SK-N-SH treated with all-trans-retinoic acid at 6 μM for 48 hours (cell line): ENCODE measurements around the gene BIRC5.

ENCODE experiments used
- ATAC-seq: fragments of 200-7000 bp; cut with Tn5 transposase; 3 replicates; pipeline ENCODE4 v1.9.1; 2020; ENCODE audit warnings: mild to moderate bottlenecking, moderate library complexity
- BACH2 ChIP-seq: fragments of 250-450 bp; sonication (Bioruptor Pico); IDR thresholded peaks from 2 replicates; pipeline ENCODE4 v1.9.0; 2021; ENCODE audit warnings: mild to moderate bottlenecking, borderline replicate concordance
- CSDC2 ChIP-seq: fragments of 250-450 bp; sonication (Bioruptor Pico); IDR thresholded peaks from 2 replicates; pipeline ENCODE4 v1.5.0; 2020; ENCODE audit warnings: mild to moderate bottlenecking, moderate library complexity
- CSRNP3 ChIP-seq: fragments of 250-450 bp; sonication (Bioruptor Pico); IDR thresholded peaks from 2 replicates; pipeline ENCODE4 v1.5.1; 2021; ENCODE audit warnings: mild to moderate bottlenecking, moderate library complexity
- ESRRG ChIP-seq: fragments of 250-450 bp; sonication (Bioruptor Pico); IDR thresholded peaks from 2 replicates; pipeline ENCODE4 v1.6.1; 2021; ENCODE audit warnings: mild to moderate bottlenecking
- GLIS3 ChIP-seq: fragments of 250-450 bp; sonication (Bioruptor Pico); IDR thresholded peaks from 2 replicates; pipeline ENCODE4 v1.5.0; 2020; ENCODE audit warnings: mild to moderate bottlenecking, moderate library complexity
- ISL1 ChIP-seq: fragments of 250-450 bp; sonication (Bioruptor Pico); IDR thresholded peaks from 2 replicates; pipeline ENCODE4 v2.1.2; 2022; ENCODE audit warnings: mild to moderate bottlenecking, moderate library complexity
- OSR1 ChIP-seq: fragments of 250-450 bp; sonication (Bioruptor Pico); IDR thresholded peaks from 2 replicates; pipeline ENCODE4 v1.8.0; 2022; ENCODE audit warnings: moderate library complexity, mild to moderate bottlenecking, inconsistent platforms
- PATZ1 ChIP-seq: fragments of 250-450 bp; sonication (Bioruptor Pico); IDR thresholded peaks from 2 replicates; pipeline ENCODE4 v1.8.0; 2020; ENCODE audit warnings: mild to moderate bottlenecking, moderate library complexity, borderline replicate concordance
- POU6F1 ChIP-seq: fragments of 250-450 bp; sonication (Bioruptor Pico); IDR thresholded peaks from 2 replicates; pipeline ENCODE4 v1.8.0; 2021; ENCODE audit warnings: low read depth, mild to moderate bottlenecking, moderate library complexity, borderline replicate concordance
- RARB ChIP-seq: fragments of 250-450 bp; sonication (Bioruptor Pico); IDR thresholded peaks from 2 replicates; pipeline ENCODE4 v1.8.0; 2021; ENCODE audit warnings: mild to moderate bottlenecking, moderate library complexity
- TCF4 ChIP-seq: fragments of 250-450 bp; sonication (Bioruptor Pico); IDR thresholded peaks from 2 replicates; pipeline ENCODE4 v1.8.0; 2021; ENCODE audit warnings: mild to moderate bottlenecking, moderate library complexity, borderline replicate concordance
- TOX ChIP-seq: fragments of 250-450 bp; sonication (Bioruptor Pico); IDR thresholded peaks from 2 replicates; pipeline ENCODE4 v1.8.0; 2021; ENCODE audit warnings: mild to moderate bottlenecking, moderate library complexity, borderline replicate concordance
- TSHZ2 ChIP-seq: fragments of 250-450 bp; sonication (Bioruptor Pico); IDR thresholded peaks from 2 replicates; pipeline ENCODE4 v1.5.0; 2020; ENCODE audit warnings: mild to moderate bottlenecking, moderate library complexity
- ZC3H10 ChIP-seq: fragments of 250-450 bp; sonication (Bioruptor Pico); IDR thresholded peaks from 2 replicates; pipeline ENCODE4 v1.5.1; 2021; ENCODE audit warnings: mild to moderate bottlenecking, moderate library complexity
- ZFP3 ChIP-seq: fragments of 250-450 bp; sonication (Bioruptor Pico); IDR thresholded peaks from 2 replicates; pipeline ENCODE4 v1.5.0; 2020; ENCODE audit warnings: mild to moderate bottlenecking, moderate library complexity
- ZFP30 ChIP-seq: fragments of 450-650 bp; formaldehyde crosslinking; IDR thresholded peaks from 2 replicates; pipeline ENCODE4 v1.5.0; 2022; ENCODE audit warnings: mild to moderate bottlenecking, moderate library complexity
- ZNF565 ChIP-seq: fragments of 450-650 bp; formaldehyde crosslinking; conservative IDR thresholded peaks from 2 replicates; pipeline ENCODE4 v1.5.0; 2020; ENCODE audit warnings: low read depth, mild to moderate bottlenecking, moderate library complexity
- ZNF70 ChIP-seq: fragments of 450-650 bp; formaldehyde crosslinking; IDR thresholded peaks from 2 replicates; pipeline ENCODE4 v1.5.0; 2020; ENCODE audit warnings: mild to moderate bottlenecking, moderate library complexity
- ZNF8 ChIP-seq: fragments of 450-650 bp; formaldehyde crosslinking; IDR thresholded peaks from 2 replicates; pipeline ENCODE4 v1.5.0; 2020; ENCODE audit warnings: mild to moderate bottlenecking, moderate library complexity

The BIRC5 gene

GRCh38 chr17:78266771-78267170 lies 52.7 kb downstream of the BIRC5 start:
- TF ChIP-seq ZNF565 (no peak), CSRNP3 (CRISPR knock-in tag) (no peak), ZNF70 (CRISPR knock-in tag) (no peak), TOX (CRISPR knock-in tag) (no peak), TSHZ2 (CRISPR knock-in tag) (no peak), ZC3H10 (CRISPR knock-in tag) (no peak), PATZ1 (CRISPR knock-in tag) (no peak), OSR1 (CRISPR knock-in tag) (no peak), BACH2 (CRISPR knock-in tag) (no peak), CSDC2 (CRISPR knock-in tag) (no peak), TCF4 (CRISPR knock-in tag) (no peak), ZFP3 (CRISPR knock-in tag) (no peak), ZFP30 (no peak), ESRRG (CRISPR knock-in tag) (no peak), GLIS3 (no peak), ISL1 (CRISPR knock-in tag) (no peak), RARB (no peak), POU6F1 (CRISPR knock-in tag) (no peak), ZNF8 (CRISPR knock-in tag) (no peak)
- no peak for ATAC-seq

GRCh38 chr17:78267253-78268073 lies 53.4 kb downstream of the BIRC5 start:
- TF ChIP-seq ZC3H10 (CRISPR knock-in tag) (no peak), CSDC2 (CRISPR knock-in tag) (no peak), ZNF565 (no peak), OSR1 (CRISPR knock-in tag) (no peak), ZNF8 (CRISPR knock-in tag) (no peak), POU6F1 (CRISPR knock-in tag) (no peak), TCF4 (CRISPR knock-in tag) (peak; percentile 68; the same call in 1 of the 2 replicates), PATZ1 (CRISPR knock-in tag) (no peak)
- no peak for ATAC-seq
